ENCODE data around the gene ZSWIM1. TPM values are rescaled to one million over a fixed set of nuclear protein-coding genes. Genes with fewer than 3 reads are reported as not detected.

Gene ZSWIM1
- total RNA-seq, 1 donor from 2014 or later = 10.7 TPM

GRCh38 chr20:45878076-45878761 lies 2.8 kb upstream of the ZSWIM1 start:
- no peaks in the 10 kb centered on the region for H3K9me3 ChIP-seq (ENCODE audit: low read depth)
- peaks cover 18% of the 10 kb centered on the region for H3K79me2 ChIP-seq (ENCODE audit: low read depth)
- peaks cover 16% of the 10 kb centered on the region for H3F3A ChIP-seq (ENCODE audit: low read depth)
- Mint-ChIP-seq H3K4me1 (peaks cover 16% of the 10 kb centered on the region), H3K36me3 (peaks cover 8% of the 10 kb centered on the region), H3K9me3 (no peaks in the 10 kb centered on the region), H3K4me3 (no peak overlapping the region), H3K27me3 (ENCODE audit: insufficient read depth, low read depth) (peaks cover 1% of the 10 kb centered on the region), H3K27ac (no peak overlapping the region)
- no peaks in the 10 kb centered on the region for H3K27me3 ChIP-seq
- H3K4me2 ChIP-seq = no peak overlapping the region
- H3K4me3 ChIP-seq = no peak overlapping the region
- H3K9ac ChIP-seq = no peak overlapping the region
- TF ChIP-seq EZH2phosphoT487 (IDR thresholded peaks at IDR 0.05) (no peak), CTCF (IDR thresholded peaks at IDR 0.05) (no peak), EZH2 (IDR thresholded peaks at IDR 0.05) (no peak)
- H3K4me1 ChIP-seq = peaks cover 4% of the 10 kb centered on the region
- no peak overlapping the region for H3K27ac ChIP-seq
- H3K36me3 ChIP-seq = no peaks in the 10 kb centered on the region
- H2AFZ ChIP-seq (replicated peaks) = no peak overlapping the region
- no peaks in the 10 kb centered on the region for H4K20me1 ChIP-seq (ENCODE audit: low read depth)
- DNase-seq (ENCODE audit: low spot score) = no peak

- Histone ChIP-seq H4K20me1 (ENCODE audit: low read depth) (no peaks in the 10 kb centered on the region), H3K4me3 (no peak overlapping the region), H3K79me2 (ENCODE audit: low read depth) (peaks cover 18% of the 10 kb centered on the region), H3F3A (ENCODE audit: low read depth) (peaks cover 16% of the 10 kb centered on the region), H3K27me3 (no peaks in the 10 kb centered on the region), H2AFZ (replicated peaks) (no peak overlapping the region), H3K36me3 (no peaks in the 10 kb centered on the region), H3K4me1 (peaks cover 4% of the 10 kb centered on the region), H3K27ac (no peak overlapping the region), H3K4me2 (peak overlapping the region; percentile 93), H3K9ac (no peak overlapping the region), H3K9me3 (ENCODE audit: low read depth) (no peaks in the 10 kb centered on the region)
- peaks cover 2% of the 10 kb centered on the region for H3K27me3 Mint-ChIP-seq (ENCODE audit: insufficient read depth, low read depth)
- no peak for DNase-seq (ENCODE audit: low spot score)
- H3K36me3 Mint-ChIP-seq = peaks cover 13% of the 10 kb centered on the region
- H3K9me3 Mint-ChIP-seq = no peaks in the 10 kb centered on the region
- TF ChIP-seq EZH2 (IDR thresholded peaks at IDR 0.05) = no peak
- no peak for TF ChIP-seq CTCF (IDR thresholded peaks at IDR 0.05)
- TF ChIP-seq EZH2phosphoT487 (IDR thresholded peaks at IDR 0.05) = no peak
- H3K4me3 Mint-ChIP-seq = peak overlapping the region; percentile 81
- peaks cover 20% of the 10 kb centered on the region for H3K4me1 Mint-ChIP-seq
- H3K27ac Mint-ChIP-seq = no peak overlapping the region
These were observed 1.6 kb downstream of the ZSWIM1 start for GRCh38 chr20:45882469-45883099.

- Mint-ChIP-seq H3K4me1 (peaks cover 20% of the 10 kb centered on the region), H3K9me3 (no peaks in the 10 kb centered on the region), H3K27me3 (ENCODE audit: insufficient read depth, low read depth) (peaks cover 2% of the 10 kb centered on the region), H3K27ac (no peak overlapping the region), H3K36me3 (peaks cover 13% of the 10 kb centered on the region), H3K4me3 (peak overlapping the region; percentile 81)
- Histone ChIP-seq H3K9me3 (ENCODE audit: low read depth) (no peaks in the 10 kb centered on the region), H3K36me3 (no peaks in the 10 kb centered on the region), H2AFZ (replicated peaks) (no peak overlapping the region), H3K9ac (no peak overlapping the region), H3K4me2 (no peak overlapping the region), H3K27ac (no peak overlapping the region), H3K4me3 (no peak overlapping the region), H4K20me1 (ENCODE audit: low read depth) (no peaks in the 10 kb centered on the region), H3K4me1 (peaks cover 4% of the 10 kb centered on the region), H3F3A (ENCODE audit: low read depth) (peaks cover 16% of the 10 kb centered on the region), H3K27me3 (no peaks in the 10 kb centered on the region), H3K79me2 (ENCODE audit: low read depth) (peaks cover 18% of the 10 kb centered on the region)
- TF ChIP-seq EZH2 (IDR thresholded peaks at IDR 0.05) (no peak), CTCF (IDR thresholded peaks at IDR 0.05) (no peak), EZH2phosphoT487 (IDR thresholded peaks at IDR 0.05) (no peak)
- no peak for DNase-seq (ENCODE audit: low spot score)
These were observed 2.1 kb downstream of the ZSWIM1 start for GRCh38 chr20:45883100-45883469.
